T-cell (primary cell): ENCODE data around the gene NELFB. TPM values are rescaled to one million over a fixed set of nuclear protein-coding genes. Genes with fewer than 3 reads are reported as not detected.

Source experiments
- ATAC-seq, 4 experiments: fragments of 200-7000 bp in 3 of 4; fragments of 150-1000 bp in 1 of 4; cut with Tn5 transposase; replicated peaks in 1 of 4; 1 replicate in 3 of 4; 2 replicates in 1 of 4; pipeline ENCODE4 v1.10.0; 2021; ENCODE audit warnings: moderate library complexity in 3 of 4, mild to moderate bottlenecking in 2 of 4, moderate number of reproducible peaks in 1 of 4
- CTCF ChIA-PET, 2 donors: fragments of 300-600 bp; sonication (Branson Sonifier 250); formaldehyde crosslinking; loops; one replicate each; lab custom pipeline; 2022; ENCODE audit warnings: antibody characterized with exemption in 2 of 2; lab: Charles Lee
- POLR2A ChIA-PET, 2 donors: fragments of 300-600 bp; sonication (Branson Sonifier 250); formaldehyde crosslinking; loops; one replicate each; lab custom pipeline; 2022; ENCODE audit warnings: antibody characterized with exemption in 2 of 2; lab: Charles Lee
- DNase-seq, 35 experiments: peaks; one replicate each; pipeline versions ENCODE4 v3.0.0 to v3.0.0-alpha.2; 2013 to 2023
- H3K27ac ChIP-seq: one replicate; pipeline ENCODE4 v1.5.1; 2013; ENCODE audit warnings: low read length
- H3K27me3 ChIP-seq, 2 experiments: replicated peaks in 1 of 2; 1 replicate in 1 of 2; 2 replicates in 1 of 2; pipeline versions ENCODE4 v1.6.1 to v1.7.0; 2013; ENCODE audit warnings: low read length in 1 of 2, mixed read lengths in 1 of 2; ENCODE audit not compliant: control insufficient read depth in 2 of 2, insufficient read depth in 2 of 2; ENCODE audit errors: extremely low read depth in 1 of 2
- H3K36me3 ChIP-seq, 2 donors: 1 replicate in 1 of 2; 2 replicates in 1 of 2; pipeline versions ENCODE4 v1.6.1 to v1.7.0; 2013; ENCODE audit warnings: low read length in 1 of 2; ENCODE audit not compliant: control insufficient read depth in 2 of 2, insufficient read depth in 1 of 2; ENCODE audit errors: extremely low read depth in 1 of 2
- H3K4me1 ChIP-seq, 2 experiments: 1 replicate in 1 of 2; 2 replicates in 1 of 2; pipeline versions ENCODE4 v1.6.1 to v1.7.0; 2013; ENCODE audit warnings: low read length in 2 of 2, mixed read lengths in 1 of 2; ENCODE audit not compliant: insufficient read depth in 2 of 2, control insufficient read depth in 1 of 2; ENCODE audit errors: extremely low read depth in 1 of 2
- H3K4me3 ChIP-seq, 2 donors: 1 replicate in 1 of 2; 2 replicates in 1 of 2; pipeline versions ENCODE4 v1.5.1 to v1.7.0; 2013; ENCODE audit warnings: mild to moderate bottlenecking in 2 of 2, low read length in 1 of 2, moderate library complexity in 1 of 2; ENCODE audit not compliant: control insufficient read depth in 1 of 2; ENCODE audit errors: extremely low read depth in 1 of 2
- H3K9me3 ChIP-seq: 2 replicates; pipeline ENCODE4 v1.7.0; 2013
- H3K27ac Mint-ChIP-seq, 2 donors: one replicate each; pipeline ENCODE4 v1.8.0; 2020 to 2021; ENCODE audit warnings: mild to moderate bottlenecking in 2 of 2, mixed read lengths in 2 of 2
- H3K27me3 Mint-ChIP-seq, 2 donors: one replicate each; pipeline ENCODE4 v1.8.0; 2021 to 2022; ENCODE audit warnings: mixed read lengths in 2 of 2
- H3K36me3 Mint-ChIP-seq: one replicate; pipeline ENCODE4 v1.8.0; 2021; ENCODE audit warnings: mixed read lengths
- H3K4me1 Mint-ChIP-seq, 3 donors: one replicate each; pipeline ENCODE4 v1.8.0; 2020 to 2022; ENCODE audit warnings: mixed read lengths in 3 of 3, mild to moderate bottlenecking in 1 of 3
- H3K4me3 Mint-ChIP-seq, 3 donors: one replicate each; pipeline ENCODE4 v1.8.0; 2020 to 2022; ENCODE audit warnings: mild to moderate bottlenecking in 3 of 3, mixed read lengths in 3 of 3, moderate library complexity in 3 of 3
- H3K9me3 Mint-ChIP-seq, 3 donors: one replicate each; pipeline ENCODE4 v1.8.0; 2020 to 2022; ENCODE audit warnings: mixed read lengths in 3 of 3
- WGBS: methylation state at CpG from one replicate; pipeline ENCODE4 v1.1.5; 2013; ENCODE audit warnings: missing lambda C conversion rate; ENCODE audit not compliant: insufficient coverage; 5-methylcytosine and 5-hydroxymethylcytosine counted together
- total RNA-seq, 35 experiments: library from RNA in 6 of 35; stranded (reverse) in 6 of 35; fragments of 120-200 nt in 1 of 35; gene quantifications; one replicate each; pipeline versions ENCODE4 v1.2.1 to v1.2.4 and lab custom pipeline; 2013 to 2026

NELFB gene
- total RNA-seq, 5 donors from 2014 or later (not counting 1 experiment from before 2014, with no cell fraction given): 36.1 to 62.2 (median 58.8) TPM

DNA sequence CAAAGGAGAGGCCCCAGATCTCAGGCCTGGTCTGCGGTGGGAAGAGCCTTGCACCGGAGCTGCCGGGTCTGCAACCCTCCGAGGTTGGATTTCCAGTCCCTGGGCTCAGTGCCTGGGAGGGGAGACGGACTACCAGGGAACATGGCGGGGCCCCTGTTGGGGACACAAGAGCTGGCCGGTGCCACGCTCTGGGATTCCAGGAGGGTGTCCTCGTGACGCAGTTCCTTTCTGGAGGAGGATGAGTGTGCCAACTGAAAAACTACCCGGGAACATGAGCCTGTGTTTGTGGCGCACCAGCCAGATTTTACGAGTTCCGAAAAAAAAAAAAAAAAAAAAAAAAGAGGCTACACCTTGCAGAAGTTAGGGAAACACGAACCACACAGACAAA is 38.0 kb downstream of the NELFB start:
- Mint-ChIP-seq H3K4me3 (peak overlapping the region in 1 of 3 donors; percentile 7), H3K4me1 (peaks cover 7 to 15% (median 10%) of the 10 kb centered on the region in 3 donors), H3K27ac (no peak overlapping the region), H3K9me3 (no peaks in the 10 kb centered on the region), H3K27me3 (peaks cover 21 to 29% of the 10 kb centered on the region in 2 donors), H3K36me3 (no peaks in the 10 kb centered on the region)
- H3K36me3 ChIP-seq: no peaks in the 10 kb centered on the region
- 89% methylated on average over 9 of the region's 15 CpGs for WGBS
- no peak for DNase-seq
- H3K4me1 ChIP-seq: peaks cover 2 to 22% of the 10 kb centered on the region in 2 experiments
- ChIA-PET CTCF (interaction anchor here in 1 of 2 donors (0.7 kb wide), 1 partner anchor 52 kb away, joined by 3 read pairs; the partner anchor contains the start of gene TUBB4B), POLR2A (no interaction called here)
- H3K27ac ChIP-seq: no peak overlapping the region
- no peak overlapping the region for H3K4me3 ChIP-seq
- no peak for ATAC-seq
- peaks cover 2 to 54% of the 10 kb centered on the region in 2 experiments for H3K27me3 ChIP-seq
- H3K9me3 ChIP-seq: no peaks in the 10 kb centered on the region

DNA sequence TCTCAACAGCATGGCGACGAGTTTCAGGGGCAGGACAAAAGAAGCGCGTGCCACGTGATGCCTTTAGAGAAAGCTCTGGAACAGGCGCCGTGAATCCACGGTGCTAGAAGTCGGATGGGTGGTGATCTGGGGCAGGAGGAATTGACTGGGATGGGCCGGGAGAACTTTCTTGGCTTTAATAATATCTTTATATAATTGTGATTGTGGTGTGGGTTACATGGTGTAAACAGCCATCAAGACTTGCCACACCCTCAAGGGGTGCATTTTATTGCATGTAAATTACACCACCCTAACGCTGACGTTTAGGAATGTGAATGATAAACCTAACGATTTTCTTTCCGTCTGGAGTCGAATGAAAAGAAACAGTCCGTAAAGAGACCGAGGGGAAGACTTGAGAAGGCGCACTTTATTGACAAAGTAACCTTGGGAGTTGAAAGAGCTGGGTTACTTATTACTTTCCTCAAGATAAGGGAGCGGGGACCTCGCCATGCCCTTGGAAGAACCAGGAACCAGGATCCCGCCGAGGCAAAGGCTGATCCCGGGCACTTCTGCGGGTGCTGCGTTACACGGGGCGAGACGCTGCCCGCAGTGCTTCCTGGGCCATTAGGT is 38.5 kb downstream of the NELFB start:
- Mint-ChIP-seq H3K36me3 (no peaks in the 10 kb centered on the region), H3K27ac (no peak overlapping the region), H3K27me3 (peaks cover 21 to 34% of the 10 kb centered on the region in 2 donors), H3K9me3 (no peaks in the 10 kb centered on the region), H3K4me3 (peak overlapping the region in 1 of 3 donors; percentile 62), H3K4me1 (peaks cover 7 to 15% (median 10%) of the 10 kb centered on the region in 3 donors)
- no peak for DNase-seq
- Histone ChIP-seq H3K4me1 (peaks cover 2 to 22% of the 10 kb centered on the region in 2 experiments), H3K4me3 (no peak overlapping the region), H3K27me3 (peaks cover 4 to 59% of the 10 kb centered on the region in 2 experiments), H3K36me3 (no peaks in the 10 kb centered on the region), H3K27ac (no peak overlapping the region), H3K9me3 (no peaks in the 10 kb centered on the region)
- 95% methylated on average over 23 of the region's 29 CpGs for WGBS
- POLR2A ChIA-PET: interaction anchor here in 1 of 2 donors (0.6 kb wide), 1 partner anchor 659 kb away, joined by 3 read pairs; no protein-coding TSS in a partner anchor
- CTCF ChIA-PET: interaction anchor here in 1 of 2 donors (0.6 to 0.7 kb wide), 2 partner anchors 52 to 129 kb away, joined by 3 read pairs; partner anchors contain the start of genes EXD3, NOXA1 and TUBB4B
- ATAC-seq: no peak

DNA sequence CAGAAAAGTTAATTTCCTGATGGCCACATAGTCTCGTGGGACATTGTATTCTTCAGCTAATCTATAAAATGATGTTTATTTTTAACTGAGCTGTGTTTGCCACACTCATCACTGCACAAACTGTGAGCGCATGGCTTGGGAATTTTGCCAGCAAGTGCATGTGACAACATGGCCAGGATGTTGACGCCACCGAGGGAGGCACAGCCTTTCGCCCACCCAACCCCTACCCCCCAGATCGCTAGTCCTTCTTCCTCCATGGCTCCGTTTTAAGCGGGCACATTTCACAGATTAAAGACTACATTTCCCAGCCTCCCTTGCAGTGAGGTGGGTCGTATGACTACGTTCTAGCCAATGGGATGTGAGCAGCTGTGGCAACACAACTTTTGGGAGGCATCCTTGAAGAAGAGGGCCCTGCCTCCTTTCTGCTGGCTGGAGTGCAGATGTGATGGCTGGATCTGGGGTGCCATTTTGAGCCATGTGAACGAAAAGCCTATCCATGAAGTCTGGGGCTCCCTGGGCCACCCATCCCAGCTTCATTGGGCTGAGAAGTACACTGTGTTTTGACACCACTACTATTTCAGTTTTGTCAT is 39.1 kb downstream of the NELFB start:
- H3K27ac ChIP-seq: no peak overlapping the region
- H3K36me3 Mint-ChIP-seq: no peaks in the 10 kb centered on the region
- WGBS: 36% methylated on average over 4 of the region's 11 CpGs
- H3K4me1 Mint-ChIP-seq: peaks cover 7 to 15% (median 10%) of the 10 kb centered on the region in 3 donors
- H3K27ac Mint-ChIP-seq: no peak overlapping the region
- H3K4me1 ChIP-seq: peaks cover 2 to 22% of the 10 kb centered on the region in 2 experiments
- H3K27me3 ChIP-seq: peaks cover 4 to 65% of the 10 kb centered on the region in 2 experiments
- CTCF ChIA-PET: interaction anchor here in 1 of 2 donors (0.6 to 0.7 kb wide), 2 partner anchors 114 to 129 kb away, joined by 3 to 8 read pairs; partner anchors contain the start of genes EXD3 and NOXA1
- peak in 1 of 35 experiments; percentile 38 for DNase-seq
- H3K9me3 Mint-ChIP-seq: no peaks in the 10 kb centered on the region
- H3K27me3 Mint-ChIP-seq: peaks cover 21 to 37% of the 10 kb centered on the region in 2 donors
- H3K36me3 ChIP-seq: no peaks in the 10 kb centered on the region
- H3K9me3 ChIP-seq: no peaks in the 10 kb centered on the region
- H3K4me3 ChIP-seq: no peak overlapping the region
- POLR2A ChIA-PET: interaction anchor here in 1 of 2 donors (0.6 kb wide), 1 partner anchor 660 kb away, joined by 3 read pairs; no protein-coding TSS in a partner anchor
- peak in 1 of 4 experiments; percentile 52 for ATAC-seq
- peak overlapping the region in 2 of 3 donors; percentile 39 to 62 for H3K4me3 Mint-ChIP-seq

- no peaks in the 10 kb centered on the region for H3K36me3 Mint-ChIP-seq
- H3K27ac Mint-ChIP-seq: no peak overlapping the region
- peak in 1 of 35 experiments; percentile 38 for DNase-seq
- WGBS: 21% methylated on average over 26 of the region's 35 CpGs
- H3K4me1 Mint-ChIP-seq: peaks cover 7 to 15% (median 11%) of the 10 kb centered on the region in 3 donors
- Histone ChIP-seq H3K27ac (no peak overlapping the region), H3K9me3 (no peaks in the 10 kb centered on the region), H3K36me3 (no peaks in the 10 kb centered on the region), H3K27me3 (peaks cover 6 to 67% of the 10 kb centered on the region in 2 experiments), H3K4me3 (peak overlapping the region in 1 of 2 donors; percentile 15), H3K4me1 (peaks cover 2 to 22% of the 10 kb centered on the region in 2 experiments)
- peak overlapping the region in 2 of 3 donors; percentile 39 to 62 for H3K4me3 Mint-ChIP-seq
- H3K27me3 Mint-ChIP-seq: peaks cover 22 to 40% of the 10 kb centered on the region in 2 donors
- POLR2A ChIA-PET: no interaction called here
- H3K9me3 Mint-ChIP-seq: no peaks in the 10 kb centered on the region
- CTCF ChIA-PET: interaction anchor here in 1 of 2 donors (0.7 kb wide), 1 partner anchor 114 kb away, joined by 8 read pairs; no protein-coding TSS in a partner anchor
- peak; percentile 14 to 53 (median 20) for ATAC-seq
These were observed 39.6 kb downstream of the NELFB start for GRCh38 chr9:137294681-137295237.

DNA sequence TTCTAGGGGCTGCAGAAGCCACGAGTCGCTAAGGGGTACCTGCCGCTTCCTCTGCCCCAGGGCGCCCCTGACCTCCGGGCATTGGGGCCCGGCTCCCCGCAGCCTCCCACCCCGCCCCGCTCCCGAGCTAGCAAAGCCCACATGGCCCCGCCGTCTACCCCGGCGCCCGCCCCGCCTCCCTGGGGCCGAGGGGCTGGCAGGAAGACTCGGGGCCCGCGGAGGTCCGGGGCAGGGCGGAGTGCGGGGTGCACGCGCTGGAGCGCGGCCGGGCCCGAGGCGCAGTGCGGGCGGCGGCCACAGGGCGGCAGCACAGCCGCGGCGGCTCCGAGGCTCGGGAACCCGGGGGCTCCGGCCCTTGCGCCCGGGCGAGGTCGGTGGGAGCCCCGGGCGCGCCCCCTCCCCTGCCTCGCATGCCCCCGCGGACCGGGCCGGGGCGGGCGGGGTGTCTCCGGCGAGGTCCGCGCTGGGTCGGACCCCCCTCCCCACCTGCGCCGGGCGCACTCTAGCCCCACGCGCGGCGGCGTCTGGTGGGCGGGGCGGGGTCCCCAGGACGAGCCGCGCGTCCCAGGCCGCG is 40.2 kb downstream of the NELFB start:
- Mint-ChIP-seq H3K9me3 (no peaks in the 10 kb centered on the region), H3K27ac (no peak overlapping the region), H3K4me1 (peaks cover 7 to 15% (median 14%) of the 10 kb centered on the region in 3 donors), H3K36me3 (no peaks in the 10 kb centered on the region), H3K4me3 (peak overlapping the region in 1 of 3 donors; percentile 62), H3K27me3 (peaks cover 24 to 44% of the 10 kb centered on the region in 2 donors)
- ATAC-seq (peak; percentile 81 to 93 (median 83)), DNase-seq (peak in 24 of 35 experiments; percentile 9 to 74 (median 36))
- ChIA-PET CTCF (no interaction called here), POLR2A (no interaction called here)
- WGBS: 1% methylated on average over 76 of the region's 76 CpGs
- Histone ChIP-seq H3K27me3 (peaks cover 7 to 67% of the 10 kb centered on the region in 2 experiments), H3K4me3 (peak overlapping the region in 1 of 2 donors; percentile 15), H3K36me3 (no peaks in the 10 kb centered on the region), H3K27ac (no peak overlapping the region), H3K4me1 (peaks cover 2 to 26% of the 10 kb centered on the region in 2 experiments), H3K9me3 (no peaks in the 10 kb centered on the region)
